Gastrocnemius medialis (tissue), 4 donors: ENCODE results near the gene VWC2. TPM values are rescaled to one million over a fixed set of nuclear protein-coding genes. Genes with fewer than 3 reads are reported as not detected.

Experiments used
- ATAC-seq, 2 donors: fragments of 150-250 bp; one replicate each; pipeline ENCODE4 v1.9.1; 2016
- DNase-seq, 2 donors: peaks; one replicate each; pipeline ENCODE4 v3.0.0-alpha.2; 2019
- H3K27ac ChIP-seq, 4 donors: fragments of 200-600 bp; sonication (generic); 1 replicate in 1 of 4; 2 replicates in 3 of 4; pipeline ENCODE4 v1.5.1; 2016 to 2018; ENCODE audit warnings: mild to moderate bottlenecking in 2 of 4, moderate library complexity in 1 of 4
- H3K27me3 ChIP-seq, 3 donors: fragments of 200-600 bp; sonication (generic) in 2 of 3; 1 replicate in 1 of 3; 2 replicates in 2 of 3; pipeline versions ENCODE4 v1.5.1 to v1.6.0; 2016 to 2019; ENCODE audit warnings: mild to moderate bottlenecking in 1 of 3, moderate library complexity in 1 of 3
- H3K36me3 ChIP-seq, 2 donors: fragments of 200-600 bp; sonication (generic) in 1 of 2; one replicate each; pipeline ENCODE4 v1.5.1; 2017 to 2018
- H3K4me1 ChIP-seq, 2 donors: fragments of 200-600 bp; sonication (generic) in 1 of 2; one replicate each; pipeline ENCODE4 v1.5.1; 2016 to 2017; ENCODE audit warnings: mild to moderate bottlenecking in 2 of 2
- H3K4me3 ChIP-seq, 4 donors: fragments of 200-600 bp; sonication (generic) in 3 of 4; 1 replicate in 1 of 4; 2 replicates in 3 of 4; pipeline ENCODE4 v1.5.1; 2016 to 2019; ENCODE audit warnings: mild to moderate bottlenecking in 2 of 4
- H3K9me3 ChIP-seq, 3 donors: fragments of 200-600 bp; sonication (generic) in 2 of 3; 1 replicate in 1 of 3; 2 replicates in 2 of 3; pipeline ENCODE4 v1.5.1; 2016 to 2019
- CTCF ChIP-seq, 5 experiments: fragments of 450-650 bp in 3 of 5; fragments of 200-600 bp in 2 of 5; sonication (generic) in 2 of 5; IDR thresholded peaks in 4 of 5; conservative IDR thresholded peaks in 1 of 5; 1 replicate in 4 of 5; 2 replicates in 1 of 5; pipeline ENCODE4 v1.5.1; 2016 to 2019; ENCODE audit warnings: antibody characterized with exemption in 5 of 5, mild to moderate bottlenecking in 3 of 5, moderate library complexity in 3 of 5
- POLR2A ChIP-seq, 2 donors: fragments of 450-650 bp; IDR thresholded peaks; one replicate each; pipeline ENCODE4 v1.6.1; 2017; ENCODE audit warnings: antibody characterized with exemption in 2 of 2, mild to moderate bottlenecking in 2 of 2, moderate library complexity in 2 of 2
- in situ Hi-C, 4 donors: fragments of 200-750 bp; cut with MboI; loops; one replicate each; pipeline versions ENCODE4 v1.15.0 to v1.8.0; 2017; ENCODE audit warnings: low sequenced_read_pairs in 4 of 4
- intact Hi-C: fragments of 100-400 bp; cut with DNase I; formaldehyde crosslinking; loops from one replicate; pipeline ENCODE4 v1.15.1; 2023; ENCODE audit warnings: low total_unique reads
- total RNA-seq, 4 donors: library from RNA; depleted of rRNA; stranded (reverse); fragments of >200 nt; gene quantifications; one replicate each; pipeline versions ENCODE4 v1.1.0 to v1.2.3, GENCODE V29; 2016

Gene VWC2
- total RNA-seq, 4 donors from 2014 or later: not detected

GRCh38 chr7:49878089-49878488 lies 104.7 kb downstream of the VWC2 start:
- Histone ChIP-seq H3K4me3 (no peak overlapping the region), H3K27ac (no peak overlapping the region), H3K36me3 (no peaks in the 10 kb centered on the region), H3K9me3 (no peaks in the 10 kb centered on the region), H3K4me1 (no peaks in the 10 kb centered on the region), H3K27me3 (no peaks in the 10 kb centered on the region)
- in situ Hi-C loops (no loop called here), intact Hi-C loops (no loop called here)
- ATAC-seq: no peak
- no peak for DNase-seq
- TF ChIP-seq POLR2A (IDR thresholded peaks at IDR 0.05) (no peak), CTCF (IDR thresholded peaks at IDR 0.05 in 4 of 5, conservative IDR thresholded peaks at IDR 0.05 in 1 of 5) (no peak)

GRCh38 chr7:49878627-49879026 lies 105.2 kb downstream of the VWC2 start:
- intact Hi-C loops: no loop called here
- no peaks in the 10 kb centered on the region for H3K27me3 ChIP-seq
- in situ Hi-C loops: no loop called here
- ATAC-seq (no peak), DNase-seq (no peak)
- no peak for TF ChIP-seq CTCF (IDR thresholded peaks at IDR 0.05 in 4 of 5, conservative IDR thresholded peaks at IDR 0.05 in 1 of 5)
- no peak for TF ChIP-seq POLR2A (IDR thresholded peaks at IDR 0.05)
- no peaks in the 10 kb centered on the region for H3K4me1 ChIP-seq
- H3K27ac ChIP-seq: no peak overlapping the region
- H3K9me3 ChIP-seq: no peaks in the 10 kb centered on the region
- H3K4me3 ChIP-seq: no peak overlapping the region
- no peaks in the 10 kb centered on the region for H3K36me3 ChIP-seq

- no peaks in the 10 kb centered on the region for H3K36me3 ChIP-seq
- DNase-seq: no peak
- in situ Hi-C loops: no loop called here
- ATAC-seq: no peak
- no peaks in the 10 kb centered on the region for H3K27me3 ChIP-seq
- TF ChIP-seq CTCF (IDR thresholded peaks at IDR 0.05 in 4 of 5, conservative IDR thresholded peaks at IDR 0.05 in 1 of 5) (no peak), POLR2A (IDR thresholded peaks at IDR 0.05) (no peak)
- intact Hi-C loops: no loop called here
- H3K4me1 ChIP-seq: no peaks in the 10 kb centered on the region
- H3K9me3 ChIP-seq: no peaks in the 10 kb centered on the region
- H3K27ac ChIP-seq: no peak overlapping the region
- H3K4me3 ChIP-seq: no peak overlapping the region
These were observed 110.5 kb downstream of the VWC2 start for GRCh38 chr7:49883933-49884332.

- H3K4me3 ChIP-seq: no peak overlapping the region
- no peak for ATAC-seq
- no peaks in the 10 kb centered on the region for H3K9me3 ChIP-seq
- no peak for DNase-seq
- no peaks in the 10 kb centered on the region for H3K36me3 ChIP-seq
- H3K4me1 ChIP-seq: no peaks in the 10 kb centered on the region
- no peaks in the 10 kb centered on the region for H3K27me3 ChIP-seq
- TF ChIP-seq CTCF (IDR thresholded peaks at IDR 0.05 in 4 of 5, conservative IDR thresholded peaks at IDR 0.05 in 1 of 5): no peak
- TF ChIP-seq POLR2A (IDR thresholded peaks at IDR 0.05): no peak
- intact Hi-C loops: no loop called here
- in situ Hi-C loops: no loop called here
- H3K27ac ChIP-seq: no peak overlapping the region
These were observed 112.3 kb downstream of the VWC2 start for GRCh38 chr7:49885593-49886285.

- Histone ChIP-seq H3K9me3 (no peaks in the 10 kb centered on the region), H3K27ac (no peak overlapping the region), H3K36me3 (no peaks in the 10 kb centered on the region), H3K4me3 (no peak overlapping the region), H3K4me1 (no peaks in the 10 kb centered on the region), H3K27me3 (no peaks in the 10 kb centered on the region)
- TF ChIP-seq POLR2A (IDR thresholded peaks at IDR 0.05) (no peak), CTCF (IDR thresholded peaks at IDR 0.05 in 4 of 5, conservative IDR thresholded peaks at IDR 0.05 in 1 of 5) (no peak)
- ATAC-seq (no peak), DNase-seq (no peak)
- in situ Hi-C loops: no loop called here
- intact Hi-C loops: no loop called here
These were observed 119.0 kb downstream of the VWC2 start for GRCh38 chr7:49892481-49892880.
